Keratinocyte (primary cell): Measurements from ENCODE around the gene NAALADL2. TPM values are rescaled to one million over a fixed set of nuclear protein-coding genes. Genes with fewer than 3 reads are reported as not detected.

Experiments
- DNase-seq: peaks from one replicate; pipeline ENCODE4 v3.0.0-alpha.2; 2011; ENCODE audit warnings: low read depth, missing footprints, low spot score
- FAIRE-seq: peaks from 2 replicates; lab custom pipeline; 2011; peaks lifted over from hg19 to GRCh38; lab: Jason Lieb, UNC
- H2AFZ ChIP-seq: 2 replicates; pipeline ENCODE4 v1.6.0; 2012; ENCODE audit warnings: low read length, control low read depth, inconsistent platforms; ENCODE audit not compliant: control insufficient read depth
- H3K27ac ChIP-seq: 2 replicates; pipeline ENCODE4 v1.5.1; 2011; ENCODE audit warnings: low read length; ENCODE audit not compliant: control insufficient read depth, insufficient read depth
- H3K27me3 ChIP-seq: 3 replicates; pipeline ENCODE4 v1.6.0; 2011; ENCODE audit warnings: low read length; ENCODE audit not compliant: control insufficient read depth, insufficient read depth; ENCODE audit errors: extremely low read depth
- H3K36me3 ChIP-seq, 2 experiments: 2 replicates in 1 of 2; 3 replicates in 1 of 2; pipeline ENCODE4 v1.5.1; 2011; ENCODE audit warnings: low read length in 2 of 2, mild to moderate bottlenecking in 1 of 2; ENCODE audit not compliant: control insufficient read depth in 2 of 2, insufficient read depth in 2 of 2; ENCODE audit errors: extremely low read depth in 1 of 2
- H3K4me1 ChIP-seq: 3 replicates; pipeline ENCODE4 v1.5.1; 2011; ENCODE audit warnings: low read length; ENCODE audit not compliant: control insufficient read depth, insufficient read depth; ENCODE audit errors: extremely low read depth
- H3K4me2 ChIP-seq: 3 replicates; pipeline ENCODE4 v1.6.0; 2011; ENCODE audit warnings: low read depth, low read length; ENCODE audit not compliant: control insufficient read depth, insufficient read depth; ENCODE audit errors: extremely low read depth
- H3K4me3 ChIP-seq, 3 experiments: fragments of 200-600 bp in 1 of 3; sonication (generic) in 1 of 3; 2 replicates in 2 of 3; 3 replicates in 1 of 3; pipeline ENCODE4 v1.5.1; 2011 to 2016; ENCODE audit warnings: low read length in 3 of 3, mild to moderate bottlenecking in 3 of 3, control low read depth in 2 of 3, inconsistent platforms in 1 of 3, low read depth in 1 of 3, mixed read lengths in 1 of 3, mixed run types in 1 of 3, moderate library complexity in 1 of 3; ENCODE audit not compliant: control insufficient read depth in 2 of 3, insufficient read depth in 2 of 3; ENCODE audit errors: extremely low read depth in 1 of 3
- H3K79me2 ChIP-seq: 2 replicates; pipeline ENCODE4 v1.6.0; 2012; ENCODE audit warnings: low read length; ENCODE audit not compliant: control insufficient read depth, insufficient read depth
- H3K9ac ChIP-seq: 3 replicates; pipeline ENCODE4 v1.6.0; 2011; ENCODE audit warnings: low read length; ENCODE audit not compliant: control insufficient read depth, insufficient read depth; ENCODE audit errors: extremely low read depth
- H3K9me1 ChIP-seq: 3 replicates; pipeline ENCODE4 v1.6.0; 2011; ENCODE audit warnings: low read length; ENCODE audit not compliant: control insufficient read depth, insufficient read depth; ENCODE audit errors: extremely low read depth
- H3K9me3 ChIP-seq: 2 replicates; pipeline ENCODE4 v1.5.1; 2012; ENCODE audit warnings: low read depth, low read length; ENCODE audit not compliant: control insufficient read depth
- H4K20me1 ChIP-seq: 3 replicates; pipeline ENCODE4 v1.6.0; 2011; ENCODE audit warnings: low read length; ENCODE audit not compliant: control insufficient read depth, insufficient read depth; ENCODE audit errors: extremely low read depth
- EZH2 ChIP-seq: IDR thresholded peaks from one replicate; pipeline ENCODE4 v1.6.1; 2012; ENCODE audit warnings: inconsistent platforms, mild to moderate bottlenecking, low read length, moderate library complexity
- dilution Hi-C: fragments of 300-500 bp; cut with MboI; formaldehyde crosslinking; loops from one replicate; pipeline ENCODE4 v1.7.0; 2020; ENCODE audit warnings: low sequenced_read_pairs; ENCODE audit not compliant: extremely low pct_ligation_motif_present
- polyA plus RNA-seq, 5 experiments: library from polyadenylated mRNA; depleted of rRNA in 3 of 5; stranded (reverse) in 3 of 5; stranded (forward) in 1 of 5; unstranded in 1 of 5; fragments of >200 nt; gene quantifications; 1 replicate in 1 of 5; 2 replicates in 3 of 5; 3 replicates in 1 of 5; pipeline versions ENCODE4 v1.2.1 to v1.2.3, GENCODE V29; 2011 to 2012; ENCODE audit warnings: missing spikeins in 2 of 5, low read depth in 1 of 5, low replicate concordance in 1 of 5
- TF ChIP-seq, protein P1 (sequence below), 3 experiments: IDR thresholded peaks in 1 of 3; conservative IDR thresholded peaks in 1 of 3; optimal IDR thresholded peaks in 1 of 3; 2 replicates in 2 of 3; 3 replicates in 1 of 3; pipeline versions ENCODE3 to v1.5.1; 2011; ENCODE audit warnings: low read length in 3 of 3, mild to moderate bottlenecking in 3 of 3, moderate library complexity in 2 of 3, control low read depth in 1 of 3, inconsistent platforms in 1 of 3; ENCODE audit not compliant: insufficient read depth in 2 of 3; ENCODE audit errors: extremely low read depth in 1 of 3

NAALADL2 gene
- polyA plus RNA-seq, 1 donor (not counting 4 experiments of a cell fraction or from before 2014, with no cell fraction given) = 0.75 TPM

- Histone ChIP-seq H3K27ac (no peak overlapping the region), H3K4me3 (no peak overlapping the region), H3K4me1 (no peaks in the 10 kb centered on the region), H3K4me2 (no peak overlapping the region), H2AFZ (no peak overlapping the region), H3K9ac (no peak overlapping the region), H3K79me2 (no peaks in the 10 kb centered on the region), H3K36me3 (no peaks in the 10 kb centered on the region), H3K9me3 (no peaks in the 10 kb centered on the region), H3K27me3 (no peaks in the 10 kb centered on the region), H3K9me1 (no peaks in the 10 kb centered on the region), H4K20me1 (no peaks in the 10 kb centered on the region)
- DNase-seq = no peak
- no peak for TF ChIP-seq EZH2
- TF ChIP-seq, protein P1, sequence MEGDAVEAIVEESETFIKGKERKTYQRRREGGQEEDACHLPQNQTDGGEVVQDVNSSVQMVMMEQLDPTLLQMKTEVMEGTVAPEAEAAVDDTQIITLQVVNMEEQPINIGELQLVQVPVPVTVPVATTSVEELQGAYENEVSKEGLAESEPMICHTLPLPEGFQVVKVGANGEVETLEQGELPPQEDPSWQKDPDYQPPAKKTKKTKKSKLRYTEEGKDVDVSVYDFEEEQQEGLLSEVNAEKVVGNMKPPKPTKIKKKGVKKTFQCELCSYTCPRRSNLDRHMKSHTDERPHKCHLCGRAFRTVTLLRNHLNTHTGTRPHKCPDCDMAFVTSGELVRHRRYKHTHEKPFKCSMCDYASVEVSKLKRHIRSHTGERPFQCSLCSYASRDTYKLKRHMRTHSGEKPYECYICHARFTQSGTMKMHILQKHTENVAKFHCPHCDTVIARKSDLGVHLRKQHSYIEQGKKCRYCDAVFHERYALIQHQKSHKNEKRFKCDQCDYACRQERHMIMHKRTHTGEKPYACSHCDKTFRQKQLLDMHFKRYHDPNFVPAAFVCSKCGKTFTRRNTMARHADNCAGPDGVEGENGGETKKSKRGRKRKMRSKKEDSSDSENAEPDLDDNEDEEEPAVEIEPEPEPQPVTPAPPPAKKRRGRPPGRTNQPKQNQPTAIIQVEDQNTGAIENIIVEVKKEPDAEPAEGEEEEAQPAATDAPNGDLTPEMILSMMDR (optimal IDR thresholded peaks at IDR 0.05 in 1 of 3, IDR thresholded peaks at IDR 0.05 in 1 of 3, conservative IDR thresholded peaks at IDR 0.05 in 1 of 3; ENCODE audit: extremely low read depth in 1 of 3, insufficient read depth in 2 of 3, low read length in 3 of 3) = no peak
- dilution Hi-C loops = no loop called here
- FAIRE-seq = no peak
Measured at GRCh38 chr3:175495331-175495730, 636.2 kb downstream of the NAALADL2 start.

DNA sequence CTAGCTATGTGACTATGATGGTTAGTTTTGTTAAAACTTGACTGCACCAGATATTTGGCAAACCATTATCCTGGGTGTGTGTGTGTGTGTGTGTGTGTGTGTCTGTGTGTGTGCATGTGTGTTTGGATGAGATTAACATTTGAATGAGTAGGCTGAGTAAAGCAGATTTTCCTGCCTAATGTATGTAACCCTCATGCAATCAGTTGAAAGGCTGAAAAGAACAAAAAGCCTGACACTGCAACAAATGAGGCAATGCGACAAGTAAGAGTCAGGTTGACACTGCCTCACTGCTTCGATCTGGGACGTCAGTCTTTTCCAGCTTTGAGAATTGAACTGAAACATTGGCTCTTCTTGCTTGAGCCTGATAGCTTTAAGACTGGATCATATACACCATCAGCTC is 643.0 kb downstream of the NAALADL2 start:
- no peak for FAIRE-seq

More for the DNA sequence above, 643.0 kb downstream of the NAALADL2 start:
- Histone ChIP-seq H3K27me3 (no peaks in the 10 kb centered on the region), H3K27ac (no peak overlapping the region), H3K9ac (no peak overlapping the region), H3K4me1 (no peaks in the 10 kb centered on the region), H4K20me1 (no peaks in the 10 kb centered on the region), H3K9me3 (no peaks in the 10 kb centered on the region), H3K9me1 (no peaks in the 10 kb centered on the region), H3K79me2 (no peaks in the 10 kb centered on the region), H3K36me3 (no peaks in the 10 kb centered on the region), H3K4me3 (no peak overlapping the region), H3K4me2 (no peak overlapping the region), H2AFZ (no peak overlapping the region)
- TF ChIP-seq EZH2 = no peak
- TF ChIP-seq, protein P1 (optimal IDR thresholded peaks at IDR 0.05 in 1 of 3, IDR thresholded peaks at IDR 0.05 in 1 of 3, conservative IDR thresholded peaks at IDR 0.05 in 1 of 3; ENCODE audit: extremely low read depth in 1 of 3, insufficient read depth in 2 of 3, low read length in 3 of 3) = no peak
- DNase-seq = no peak
- dilution Hi-C loops = no loop called here
